ENCODE results near the gene ZNF208.

DNA sequence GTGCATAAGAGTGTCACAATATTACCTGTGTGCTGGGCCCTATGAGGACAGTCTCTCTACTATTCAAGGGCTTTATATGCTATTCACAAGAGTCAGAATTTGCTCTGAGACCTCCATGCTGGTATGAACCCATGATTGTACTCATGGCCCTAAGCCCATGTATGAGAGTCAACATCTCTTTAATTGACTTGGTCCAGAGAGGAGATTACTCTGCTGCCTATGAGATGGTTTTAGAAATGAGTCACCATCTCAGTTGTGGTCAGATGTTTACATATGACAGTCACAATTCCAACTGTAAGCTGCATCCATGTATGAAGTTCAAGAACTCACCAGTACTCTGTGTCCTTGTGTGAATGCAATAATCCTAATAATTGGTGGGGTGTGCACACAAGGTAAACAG lies 19.9 kb upstream of the ZNF208 start:
- TF ChIP-seq, protein P1, sequence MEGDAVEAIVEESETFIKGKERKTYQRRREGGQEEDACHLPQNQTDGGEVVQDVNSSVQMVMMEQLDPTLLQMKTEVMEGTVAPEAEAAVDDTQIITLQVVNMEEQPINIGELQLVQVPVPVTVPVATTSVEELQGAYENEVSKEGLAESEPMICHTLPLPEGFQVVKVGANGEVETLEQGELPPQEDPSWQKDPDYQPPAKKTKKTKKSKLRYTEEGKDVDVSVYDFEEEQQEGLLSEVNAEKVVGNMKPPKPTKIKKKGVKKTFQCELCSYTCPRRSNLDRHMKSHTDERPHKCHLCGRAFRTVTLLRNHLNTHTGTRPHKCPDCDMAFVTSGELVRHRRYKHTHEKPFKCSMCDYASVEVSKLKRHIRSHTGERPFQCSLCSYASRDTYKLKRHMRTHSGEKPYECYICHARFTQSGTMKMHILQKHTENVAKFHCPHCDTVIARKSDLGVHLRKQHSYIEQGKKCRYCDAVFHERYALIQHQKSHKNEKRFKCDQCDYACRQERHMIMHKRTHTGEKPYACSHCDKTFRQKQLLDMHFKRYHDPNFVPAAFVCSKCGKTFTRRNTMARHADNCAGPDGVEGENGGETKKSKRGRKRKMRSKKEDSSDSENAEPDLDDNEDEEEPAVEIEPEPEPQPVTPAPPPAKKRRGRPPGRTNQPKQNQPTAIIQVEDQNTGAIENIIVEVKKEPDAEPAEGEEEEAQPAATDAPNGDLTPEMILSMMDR (IDR thresholded peaks at IDR 0.05), result no peak
- no peak for TF ChIP-seq POLR2A (IDR thresholded peaks at IDR 0.05)
- TF ChIP-seq POLR2AphosphoS5 (IDR thresholded peaks at IDR 0.05; ENCODE audit: insufficient read depth in 1 of 2, low read depth in 1 of 2), result no peak
